T follicular helper cell (primary cell): Measurements from ENCODE around the gene ZNF341.

Experiments
- DNase-seq: peaks from one replicate; pipeline ENCODE4 v3.0.0-alpha.2; 2020; ENCODE audit warnings: low read depth

ZNF341 gene

DNA sequence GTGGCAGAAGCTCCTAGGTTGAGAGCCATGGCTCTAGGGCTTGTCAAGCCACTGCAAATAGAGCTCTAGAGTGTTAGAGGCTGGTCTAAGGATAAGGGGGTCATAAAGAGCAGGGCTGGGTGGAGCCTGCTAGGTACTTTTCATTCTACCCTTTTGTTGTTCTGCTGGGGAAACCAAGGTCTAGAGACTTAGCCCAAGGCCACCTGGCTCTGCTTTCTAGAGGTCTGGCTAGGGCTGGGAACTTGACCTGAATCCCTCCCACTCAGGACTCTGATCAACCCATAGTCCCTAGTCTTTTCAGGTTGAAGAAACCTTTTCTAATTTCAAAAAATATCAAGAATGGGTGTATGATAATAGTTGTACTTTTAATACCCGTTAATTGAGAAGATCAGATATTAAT is 93.1 kb downstream of the ZNF341 start:
- no peak for DNase-seq

DNA sequence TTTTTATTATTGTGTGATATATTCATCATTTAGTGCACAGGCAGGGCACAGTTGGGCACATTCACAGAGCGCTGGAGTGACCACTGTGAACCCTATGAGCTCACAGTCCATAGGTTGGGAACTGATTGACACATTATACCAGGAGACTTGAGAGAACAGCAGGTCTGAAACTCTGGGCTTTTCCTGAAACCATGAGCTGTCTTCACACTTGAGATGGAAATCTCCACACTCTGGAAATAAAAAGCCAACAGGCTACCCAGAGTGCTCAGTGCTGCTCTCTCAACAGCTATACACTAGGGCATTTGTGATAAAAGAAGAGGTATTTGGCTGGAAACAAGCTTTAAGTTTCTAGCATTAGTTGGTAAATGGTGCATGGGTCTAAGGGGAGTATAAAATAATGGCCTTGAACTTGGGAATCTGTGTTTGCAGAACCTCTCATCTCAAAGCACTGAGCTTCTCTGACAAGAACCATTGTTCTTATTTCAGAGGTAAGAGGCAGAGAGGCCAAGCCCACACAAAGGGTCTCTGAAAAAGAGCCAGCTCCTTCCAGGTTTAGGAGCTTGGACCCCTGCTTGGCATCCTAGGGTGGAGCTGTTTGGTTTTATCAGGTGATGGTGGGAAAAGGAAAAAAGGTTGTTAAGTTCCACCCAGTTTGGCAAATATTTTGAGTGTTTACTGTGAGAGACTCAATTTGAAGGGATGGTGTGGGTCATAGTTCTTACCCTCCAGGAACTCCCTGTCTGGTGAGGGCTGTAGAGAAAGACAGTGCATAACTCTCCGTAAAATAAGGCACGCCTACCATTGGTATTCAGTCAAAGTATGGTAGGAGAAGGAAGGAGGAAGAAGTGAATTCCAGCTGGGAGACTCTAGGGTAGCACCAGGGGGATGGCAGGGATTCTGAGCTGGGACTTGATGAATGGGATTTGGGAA is 93.8 kb downstream of the ZNF341 start:
- DNase-seq: no peak

GRCh38 chr20:33826270-33826897 is 94.6 kb downstream of the ZNF341 start:
- no peak for DNase-seq

- DNase-seq: no peak
These were observed 95.3 kb downstream of the ZNF341 start for GRCh38 chr20:33827109-33827508.

DNA sequence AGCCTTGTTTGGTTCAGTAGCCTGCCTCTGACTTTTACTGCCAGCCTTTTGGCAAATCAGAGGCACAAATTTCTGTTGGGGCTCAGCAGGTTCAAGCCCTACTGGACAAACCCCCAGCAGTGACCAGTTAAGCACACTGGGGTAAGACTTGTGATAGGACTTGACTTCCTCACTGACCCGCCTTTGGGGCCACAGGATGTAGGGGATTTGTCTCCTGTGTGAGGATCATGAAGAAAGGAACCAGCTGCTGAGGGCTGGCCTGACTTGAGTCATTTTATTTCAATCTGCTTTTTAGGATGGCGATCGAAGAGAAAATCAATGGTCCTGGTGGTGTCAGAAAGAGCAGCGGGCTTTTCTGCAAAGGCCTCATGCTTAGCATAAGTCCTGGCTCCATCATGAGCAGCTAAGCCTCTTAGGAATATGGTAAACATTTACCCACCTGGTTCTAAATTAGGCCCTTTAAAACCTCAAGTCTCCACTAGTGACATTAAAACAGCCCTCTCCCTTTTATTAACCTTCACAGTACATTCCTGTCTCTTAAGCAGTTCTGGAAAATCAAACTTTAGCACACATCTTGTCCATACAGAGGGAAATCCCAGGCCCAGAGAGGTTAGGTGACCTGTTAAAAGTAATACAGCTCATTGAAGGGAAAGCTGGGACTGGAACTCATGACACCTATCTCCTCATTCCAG is 96.0 kb downstream of the ZNF341 start:
- DNase-seq: no peak

- DNase-seq: no peak
These were observed 96.6 kb downstream of the ZNF341 start for GRCh38 chr20:33828326-33828844.

- no peak for DNase-seq
These were observed 97.3 kb downstream of the ZNF341 start for GRCh38 chr20:33828967-33829560.

GRCh38 chr20:33829636-33830035 is 97.8 kb downstream of the ZNF341 start:
- DNase-seq: no peak

- no peak for DNase-seq
These were observed 98.6 kb downstream of the ZNF341 start for GRCh38 chr20:33830371-33830770.

DNA sequence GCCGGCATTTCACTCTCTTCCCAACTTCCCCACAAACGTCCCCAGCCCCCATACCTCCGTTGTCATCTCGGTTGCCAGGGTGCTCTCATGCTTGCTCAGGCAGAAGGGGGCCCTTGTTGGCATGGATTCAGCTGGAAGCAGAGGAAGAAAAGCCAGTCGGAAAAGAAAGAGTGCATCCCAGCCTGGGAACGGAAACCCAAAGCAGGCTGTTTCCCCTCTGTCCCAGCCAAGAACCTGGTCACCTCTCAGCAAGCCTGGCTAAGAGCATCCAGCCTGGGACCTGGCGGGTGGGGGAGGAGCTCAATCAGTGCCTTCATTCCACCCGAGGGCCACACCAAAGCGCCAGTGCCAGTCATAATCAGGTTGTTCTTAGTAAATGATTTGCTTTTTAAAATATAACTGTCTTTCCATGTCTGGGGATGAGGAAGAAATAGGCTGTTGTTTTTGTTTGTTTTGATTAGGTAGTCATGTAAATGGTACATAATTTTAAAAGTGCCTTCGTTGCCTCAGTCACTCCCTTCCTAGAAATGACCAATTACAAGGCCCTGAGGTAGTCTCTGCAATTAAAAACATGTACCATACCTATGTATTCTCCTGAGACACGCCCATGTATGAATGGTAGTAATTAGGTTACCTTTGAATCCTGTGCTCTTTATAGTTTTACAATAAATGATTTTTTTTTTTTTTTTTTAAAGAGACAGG is 100.5 kb downstream of the ZNF341 start:
- DNase-seq: no peak

DNA sequence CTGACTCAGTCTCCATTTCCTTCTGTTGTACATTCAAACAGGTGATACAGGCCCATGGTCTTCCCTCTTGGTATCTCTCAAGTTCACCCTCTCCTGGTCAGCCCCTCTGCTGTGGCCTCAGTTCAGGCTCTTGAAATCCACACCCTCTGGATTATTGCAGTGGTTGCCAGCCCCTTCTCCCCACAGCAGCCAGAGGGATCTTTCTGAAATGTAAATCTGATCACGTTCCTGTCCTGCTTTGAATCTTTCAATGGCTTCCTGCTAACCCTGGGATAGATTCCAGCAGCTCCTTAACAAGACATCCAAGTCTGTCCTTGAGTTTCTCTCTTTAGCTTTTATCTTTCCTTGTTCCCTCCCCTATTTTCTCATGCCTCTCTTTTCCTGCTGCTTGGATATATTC is 101.5 kb downstream of the ZNF341 start:
- DNase-seq: no peak

GRCh38 chr20:33835615-33836172 is 103.9 kb downstream of the ZNF341 start:
- no peak for DNase-seq

DNA sequence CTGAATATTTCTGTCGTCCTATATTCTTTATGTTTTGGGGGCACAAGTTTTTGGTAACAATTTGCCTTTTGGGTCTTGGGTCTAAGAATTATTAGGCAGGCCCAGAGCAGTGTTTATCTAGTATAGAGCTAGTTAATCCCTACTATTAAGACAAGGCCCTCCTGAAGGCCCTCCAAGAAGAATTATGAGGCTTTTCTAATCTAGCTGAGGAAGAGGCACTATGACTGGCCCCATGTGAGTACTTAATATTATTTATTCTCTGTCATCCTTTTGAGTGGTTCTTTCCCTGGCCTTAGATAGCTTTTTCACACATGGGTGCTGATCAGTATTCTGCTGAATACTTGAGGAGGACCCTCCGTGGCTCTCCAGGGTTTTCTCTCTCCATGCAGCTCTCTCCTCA is 104.5 kb downstream of the ZNF341 start:
- DNase-seq: no peak

DNA sequence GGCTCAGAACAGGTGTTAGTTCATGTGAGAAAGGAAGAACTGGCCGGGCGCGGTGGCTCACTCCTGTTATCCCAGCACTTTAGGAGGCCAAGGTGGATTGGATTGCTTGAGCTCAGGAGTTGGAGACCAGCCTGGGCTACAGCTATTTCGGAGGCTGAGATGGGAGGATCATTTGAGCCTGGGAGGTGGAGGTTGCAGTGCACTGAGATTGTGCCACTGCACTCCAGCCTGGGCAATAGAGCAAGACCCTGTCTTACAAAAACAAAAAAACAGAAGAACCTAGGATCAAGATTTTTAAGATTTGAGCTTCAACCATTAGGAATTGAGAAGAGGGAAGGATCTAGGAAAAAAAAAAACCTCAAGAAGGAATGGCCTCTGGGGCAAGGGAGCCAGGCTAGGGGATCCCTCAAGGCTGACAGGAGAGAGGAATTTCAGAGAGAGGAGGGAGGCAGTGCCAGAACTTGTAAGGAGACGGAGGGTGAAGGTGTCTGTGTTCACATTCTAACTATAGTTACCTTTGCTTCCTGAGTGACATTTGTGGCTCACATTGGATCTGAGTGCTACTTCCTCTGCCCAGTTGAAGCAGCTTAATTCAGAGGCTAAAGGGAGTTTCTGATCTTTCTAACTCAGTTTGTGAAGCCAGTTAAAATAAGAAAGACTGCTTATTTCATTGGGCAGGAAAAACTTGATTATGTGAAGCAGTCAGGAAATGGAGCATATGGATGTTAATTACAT is 105.5 kb downstream of the ZNF341 start:
- DNase-seq: no peak

GRCh38 chr20:33838035-33838864 is 106.5 kb downstream of the ZNF341 start:
- no peak for DNase-seq

DNA sequence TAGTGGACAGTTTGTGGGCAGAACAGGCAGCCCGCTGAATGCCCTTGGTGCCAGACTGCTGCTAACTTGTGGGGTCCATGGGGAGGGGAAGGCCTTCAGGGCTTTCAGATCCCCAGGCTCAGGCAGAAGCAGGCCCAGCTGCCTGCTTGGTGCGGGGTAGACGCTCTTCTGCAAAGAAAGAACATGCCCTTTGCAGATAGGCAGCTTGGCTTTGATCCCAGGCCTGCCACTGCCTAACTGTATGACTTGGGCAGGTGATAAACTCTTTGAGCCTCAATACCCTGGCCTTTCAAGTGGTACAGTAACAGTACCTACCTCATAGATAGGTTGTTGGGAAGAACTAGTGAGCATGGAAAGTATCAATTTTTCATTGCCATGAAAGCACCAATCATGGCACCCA is 107.8 kb downstream of the ZNF341 start:
- DNase-seq: no peak

DNA sequence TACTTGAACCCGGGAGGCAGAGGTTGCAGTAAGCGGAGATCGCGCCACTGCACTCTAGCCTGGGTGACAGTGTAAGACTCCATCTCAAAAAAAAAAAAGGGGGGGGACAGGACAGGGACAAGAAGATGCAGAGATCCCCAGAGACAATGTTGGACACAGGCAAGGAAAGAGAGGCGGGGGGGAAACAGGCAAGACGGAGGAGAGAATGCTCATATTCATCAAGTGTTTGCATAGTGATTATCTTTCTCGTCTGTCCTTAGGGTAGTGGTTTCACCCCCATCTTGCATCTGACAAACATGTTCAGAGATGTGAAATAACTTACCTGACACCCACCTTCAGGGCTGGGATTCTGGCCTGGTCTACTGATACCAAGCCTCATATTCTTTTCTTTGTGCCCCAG is 108.4 kb downstream of the ZNF341 start:
- DNase-seq: no peak

- DNase-seq: no peak
These were observed 109.1 kb downstream of the ZNF341 start for GRCh38 chr20:33840759-33841435.

- DNase-seq: no peak
These were observed 109.6 kb downstream of the ZNF341 start for GRCh38 chr20:33841436-33841799.
